ENCODE measurements around the gene BCL2L12.
"Not testable (repeated sequence)": the region's sequence is repeated elsewhere in the genome, so short reads cannot be mapped to it uniquely, and the experiment has no call there.

The BCL2L12 gene

GRCh38 chr19:49665351-49666119, at the start of gene BCL2L12, which contains the start of gene IRF3:
BCL2L12 (plus strand) TSS chr19:49665933; CDS start chr19:49666693, 760 bp downstream.
IRF3 (minus strand) TSS chr19:49665857; CDS start chr19:49664838, 1,019 bp downstream.
- Histone ChIP-seq H3K9me3 (ENCODE audit: insufficient read depth, low read depth, low read length) (peaks cover under 1% of the 10 kb centered on the region; the same call in 1 of the 2 replicates), H3K9ac (ENCODE audit: low read depth, low read length) (peak within 1 kb of the TSS; percentile 91), H3K4me1 (ENCODE audit: insufficient read depth, low read length) (no peaks in the 10 kb centered on the region; the same call in 1 of the 2 replicates), H3K27ac (ENCODE audit: low read length) (peak within 1 kb of the TSS; percentile 72), H3K27me3 (ENCODE audit: insufficient read depth, low read length) (no peaks in the 10 kb centered on the region), H3K36me3 (ENCODE audit: insufficient read depth, low read depth, low read length) (peaks cover 54% of the 10 kb centered on the region), H3K4me3 (ENCODE audit: low read length) (peak within 1 kb of the TSS; percentile 88)

GRCh38 chr19:49616532-49616931, 49.2 kb upstream of the BCL2L12 start:
- no peak overlapping the region for H3K27ac ChIP-seq (ENCODE audit: low read length)

GRCh38 chr19:49616945-49617344, 48.8 kb upstream of the BCL2L12 start:
- no peak overlapping the region for H3K9ac ChIP-seq (ENCODE audit: low read depth, low read length)
- H3K27ac ChIP-seq (ENCODE audit: low read length), result no peak overlapping the region
- H3K9me3 ChIP-seq (ENCODE audit: insufficient read depth, low read depth, low read length), result no peaks in the 10 kb centered on the region
- H3K36me3 ChIP-seq (ENCODE audit: insufficient read depth, low read depth, low read length), result peaks cover 93% of the 10 kb centered on the region
- no peaks in the 10 kb centered on the region for H3K27me3 ChIP-seq (ENCODE audit: insufficient read depth, low read length)
- no peaks in the 10 kb centered on the region for H3K4me1 ChIP-seq (ENCODE audit: insufficient read depth, low read length)
- H3K4me3 ChIP-seq (ENCODE audit: low read length), result no peak overlapping the region

More at GRCh38 chr19:49616532-49616931, 49.2 kb upstream of the BCL2L12 start:
- Histone ChIP-seq H3K9ac (ENCODE audit: low read depth, low read length) (no peak overlapping the region), H3K9me3 (ENCODE audit: insufficient read depth, low read depth, low read length) (no peaks in the 10 kb centered on the region), H3K4me3 (ENCODE audit: low read length) (no peak overlapping the region), H3K36me3 (ENCODE audit: insufficient read depth, low read depth, low read length) (peaks cover 89% of the 10 kb centered on the region), H3K27me3 (ENCODE audit: insufficient read depth, low read length) (no peaks in the 10 kb centered on the region), H3K4me1 (ENCODE audit: insufficient read depth, low read length) (no peaks in the 10 kb centered on the region)

- not testable (repeated sequence) for H3K9me3 ChIP-seq (ENCODE audit: insufficient read depth, low read depth, low read length); H3K27ac ChIP-seq (ENCODE audit: low read length); H3K27me3 ChIP-seq (ENCODE audit: insufficient read depth, low read length); H3K4me3 ChIP-seq (ENCODE audit: low read length); H3K4me1 ChIP-seq (ENCODE audit: insufficient read depth, low read length); H3K9ac ChIP-seq (ENCODE audit: low read depth, low read length)
- peaks cover 87% of the 10 kb centered on the region for H3K36me3 ChIP-seq (ENCODE audit: insufficient read depth, low read depth, low read length)
Observed at GRCh38 chr19:49617860-49618259, 47.9 kb upstream of the BCL2L12 start.

GRCh38 chr19:49624967-49625910, 40.5 kb upstream of the BCL2L12 start:
- Histone ChIP-seq H3K9ac (ENCODE audit: low read depth, low read length) (no peak overlapping the region), H3K27ac (ENCODE audit: low read length) (no peak overlapping the region), H3K9me3 (ENCODE audit: insufficient read depth, low read depth, low read length) (no peaks in the 10 kb centered on the region), H3K4me3 (ENCODE audit: low read length) (no peak overlapping the region), H3K27me3 (ENCODE audit: insufficient read depth, low read length) (no peaks in the 10 kb centered on the region), H3K4me1 (ENCODE audit: insufficient read depth, low read length) (no peaks in the 10 kb centered on the region), H3K36me3 (ENCODE audit: insufficient read depth, low read depth, low read length) (peaks cover 54% of the 10 kb centered on the region)

GRCh38 chr19:49626226-49626625, 39.5 kb upstream of the BCL2L12 start:
- H3K27me3 ChIP-seq (ENCODE audit: insufficient read depth, low read length), result no peaks in the 10 kb centered on the region
- no peaks in the 10 kb centered on the region for H3K9me3 ChIP-seq (ENCODE audit: insufficient read depth, low read depth, low read length)
- no peak overlapping the region for H3K4me3 ChIP-seq (ENCODE audit: low read length)
- no peak overlapping the region for H3K27ac ChIP-seq (ENCODE audit: low read length)
- no peak overlapping the region for H3K9ac ChIP-seq (ENCODE audit: low read depth, low read length)
- peaks cover 49% of the 10 kb centered on the region for H3K36me3 ChIP-seq (ENCODE audit: insufficient read depth, low read depth, low read length)
- H3K4me1 ChIP-seq (ENCODE audit: insufficient read depth, low read length), result no peaks in the 10 kb centered on the region

GRCh38 chr19:49629659-49630058, 36.1 kb upstream of the BCL2L12 start:
- Histone ChIP-seq H3K27me3 (ENCODE audit: insufficient read depth, low read length) (no peaks in the 10 kb centered on the region), H3K4me1 (ENCODE audit: insufficient read depth, low read length) (no peaks in the 10 kb centered on the region), H3K9ac (ENCODE audit: low read depth, low read length) (no peak overlapping the region), H3K4me3 (ENCODE audit: low read length) (no peak overlapping the region), H3K36me3 (ENCODE audit: insufficient read depth, low read depth, low read length) (peaks cover 28% of the 10 kb centered on the region), H3K27ac (ENCODE audit: low read length) (no peak overlapping the region), H3K9me3 (ENCODE audit: insufficient read depth, low read depth, low read length) (no peaks in the 10 kb centered on the region)

- no peak overlapping the region for H3K4me3 ChIP-seq (ENCODE audit: low read length)
- H3K36me3 ChIP-seq (ENCODE audit: insufficient read depth, low read depth, low read length), result peaks cover 19% of the 10 kb centered on the region
- H3K4me1 ChIP-seq (ENCODE audit: insufficient read depth, low read length), result no peaks in the 10 kb centered on the region
- no peaks in the 10 kb centered on the region for H3K27me3 ChIP-seq (ENCODE audit: insufficient read depth, low read length)
- no peak overlapping the region for H3K9ac ChIP-seq (ENCODE audit: low read depth, low read length)
- no peak overlapping the region for H3K27ac ChIP-seq (ENCODE audit: low read length)
- no peaks in the 10 kb centered on the region for H3K9me3 ChIP-seq (ENCODE audit: insufficient read depth, low read depth, low read length)
Observed at GRCh38 chr19:49631014-49631588, 34.6 kb upstream of the BCL2L12 start.

- no peak overlapping the region for H3K9ac ChIP-seq (ENCODE audit: low read depth, low read length)
- no peaks in the 10 kb centered on the region for H3K4me1 ChIP-seq (ENCODE audit: insufficient read depth, low read length)
- H3K27ac ChIP-seq (ENCODE audit: low read length), result no peak overlapping the region
- no peak overlapping the region for H3K4me3 ChIP-seq (ENCODE audit: low read length)
- peaks cover 14% of the 10 kb centered on the region for H3K36me3 ChIP-seq (ENCODE audit: insufficient read depth, low read depth, low read length)
- no peaks in the 10 kb centered on the region for H3K9me3 ChIP-seq (ENCODE audit: insufficient read depth, low read depth, low read length)
- no peaks in the 10 kb centered on the region for H3K27me3 ChIP-seq (ENCODE audit: insufficient read depth, low read length)
Observed at GRCh38 chr19:49631610-49632192, 34.0 kb upstream of the BCL2L12 start.

GRCh38 chr19:49632576-49632975, 33.2 kb upstream of the BCL2L12 start:
- H3K27me3 ChIP-seq (ENCODE audit: insufficient read depth, low read length), result no peaks in the 10 kb centered on the region
- H3K4me3 ChIP-seq (ENCODE audit: low read length), result no peak overlapping the region
- peaks cover 5% of the 10 kb centered on the region; the same call in 1 of the 2 replicates for H3K36me3 ChIP-seq (ENCODE audit: insufficient read depth, low read depth, low read length)
- no peak overlapping the region for H3K9ac ChIP-seq (ENCODE audit: low read depth, low read length)
- H3K4me1 ChIP-seq (ENCODE audit: insufficient read depth, low read length), result no peaks in the 10 kb centered on the region
- no peak overlapping the region for H3K27ac ChIP-seq (ENCODE audit: low read length)
- H3K9me3 ChIP-seq (ENCODE audit: insufficient read depth, low read depth, low read length), result no peaks in the 10 kb centered on the region

- H3K4me3 ChIP-seq (ENCODE audit: low read length); H3K4me1 ChIP-seq (ENCODE audit: insufficient read depth, low read length); H3K36me3 ChIP-seq (ENCODE audit: insufficient read depth, low read depth, low read length); H3K9me3 ChIP-seq (ENCODE audit: insufficient read depth, low read depth, low read length); H3K9ac ChIP-seq (ENCODE audit: low read depth, low read length); H3K27ac ChIP-seq (ENCODE audit: low read length); H3K27me3 ChIP-seq (ENCODE audit: insufficient read depth, low read length): not testable (repeated sequence)
Observed at GRCh38 chr19:49633273-49633672, 32.5 kb upstream of the BCL2L12 start.
